HepG2 (cell line): ENCODE measurements around the gene SERTAD1. TPM values are rescaled to one million over a fixed set of nuclear protein-coding genes. Genes with fewer than 3 reads are reported as not detected.
A peak's percentile ranks its signal among the peaks of the same experiment; 100 is the strongest.

Experiments used
- CBFB ChIP-seq: sonication (generic); formaldehyde crosslinking; IDR thresholded peaks from 2 replicates; pipeline ENCODE4 v1.4.0; 2020; ENCODE audit warnings: missing genetic modification reagents
- CC2D1A ChIP-seq: sonication (generic); formaldehyde crosslinking; IDR thresholded peaks from 2 replicates; pipeline ENCODE4 v1.8.1; 2023; ENCODE audit warnings: mild to moderate bottlenecking, missing genetic modification reagents
- HMGA1 ChIP-seq: sonication (generic); formaldehyde crosslinking; conservative IDR thresholded peaks from 2 replicates; pipeline ENCODE4 v1.4.0; 2020; ENCODE audit warnings: missing genetic modification reagents
- IKZF5 ChIP-seq: IDR thresholded peaks from 2 replicates; pipeline ENCODE4 v1.6.1; 2018; ENCODE audit warnings: missing genetic modification reagents, mild to moderate bottlenecking, missing compliant biosample characterization
- KLF15 ChIP-seq: sonication (generic); formaldehyde crosslinking; IDR thresholded peaks from 2 replicates; pipeline ENCODE4 v1.8.1; 2023; ENCODE audit warnings: borderline replicate concordance, mild to moderate bottlenecking, inconsistent platforms, missing genetic modification reagents, mixed read lengths
- KMT2B ChIP-seq: IDR thresholded peaks from 2 replicates; pipeline ENCODE4 v1.6.1; 2016; ENCODE audit warnings: missing genetic modification reagents, missing compliant biosample characterization
- LBX2 ChIP-seq: sonication (generic); formaldehyde crosslinking; IDR thresholded peaks from 2 replicates; pipeline ENCODE4 v1.5.0; 2020; ENCODE audit warnings: missing genetic modification reagents, mild to moderate bottlenecking, borderline replicate concordance
- MLLT10 ChIP-seq: sonication (generic); formaldehyde crosslinking; IDR thresholded peaks from 2 replicates; pipeline ENCODE4 v1.4.0; 2020; ENCODE audit warnings: missing genetic modification reagents
- NR0B2 ChIP-seq: sonication (generic); formaldehyde crosslinking; IDR thresholded peaks from 2 replicates; pipeline ENCODE4 v1.4.0; 2020; ENCODE audit warnings: mild to moderate bottlenecking, missing genetic modification reagents
- NR2F1 ChIP-seq, 2 experiments: fragments of 450-650 bp in 1 of 2; formaldehyde crosslinking in 1 of 2; IDR thresholded peaks; 2 replicates each; pipeline versions ENCODE4 v1.5.0 to v1.6.1; 2016 to 2020; ENCODE audit warnings: mild to moderate bottlenecking in 1 of 2, missing compliant biosample characterization in 1 of 2, missing genetic modification reagents in 1 of 2, moderate library complexity in 1 of 2
- NR2F2 ChIP-seq: IDR thresholded peaks from 2 replicates; pipeline ENCODE4 v1.6.1; 2012; ENCODE audit warnings: low read depth, inconsistent platforms, borderline replicate concordance
- POGK ChIP-seq: sonication (generic); formaldehyde crosslinking; conservative IDR thresholded peaks from 2 replicates; pipeline ENCODE4 v1.8.0; 2022; ENCODE audit warnings: mild to moderate bottlenecking, moderate library complexity, missing genetic modification reagents
- RFX1 ChIP-seq: fragments of 450-650 bp; IDR thresholded peaks from 2 replicates; pipeline ENCODE4 v1.6.1; 2017
- RFXANK ChIP-seq: IDR thresholded peaks from 2 replicates; pipeline ENCODE4 v1.6.1; 2016
- SALL1 ChIP-seq: sonication (generic); formaldehyde crosslinking; IDR thresholded peaks from 2 replicates; pipeline ENCODE4 v1.8.0; 2022; ENCODE audit warnings: mild to moderate bottlenecking, missing genetic modification reagents
- SATB2 ChIP-seq: sonication (generic); formaldehyde crosslinking; IDR thresholded peaks from 2 replicates; pipeline ENCODE4 v1.5.0; 2020; ENCODE audit warnings: missing genetic modification reagents
- SIX4 ChIP-seq: sonication (generic); formaldehyde crosslinking; IDR thresholded peaks from 2 replicates; pipeline ENCODE4 v1.4.0; 2020; ENCODE audit warnings: missing genetic modification reagents
- TARDBP ChIP-seq: sonication (generic); formaldehyde crosslinking; IDR thresholded peaks from 2 replicates; pipeline ENCODE4 v1.8.0; 2022; ENCODE audit warnings: mild to moderate bottlenecking, missing genetic modification reagents
- XBP1 ChIP-seq: sonication (generic); formaldehyde crosslinking; IDR thresholded peaks from 2 replicates; pipeline ENCODE4 v1.5.0; 2020; ENCODE audit warnings: missing genetic modification reagents
- ZBTB10 ChIP-seq: sonication (generic); formaldehyde crosslinking; IDR thresholded peaks from 2 replicates; pipeline ENCODE4 v1.4.0; 2020; ENCODE audit warnings: missing genetic modification reagents, borderline replicate concordance
- ZBTB21 ChIP-seq: sonication (generic); formaldehyde crosslinking; IDR thresholded peaks from 2 replicates; pipeline ENCODE4 v1.4.0; 2020; ENCODE audit warnings: missing genetic modification reagents
- ZFP36L1 ChIP-seq: sonication (generic); formaldehyde crosslinking; IDR thresholded peaks from 2 replicates; pipeline ENCODE4 v1.8.0; 2022; ENCODE audit warnings: mild to moderate bottlenecking, missing genetic modification reagents, moderate library complexity
- ZKSCAN5 ChIP-seq: sonication (generic); formaldehyde crosslinking; IDR thresholded peaks from 2 replicates; pipeline ENCODE4 v1.5.1; 2020; ENCODE audit warnings: mild to moderate bottlenecking, missing genetic modification reagents
- ZNF615 ChIP-seq: sonication (generic); formaldehyde crosslinking; IDR thresholded peaks from 2 replicates; pipeline ENCODE4 v1.5.0; 2020; ENCODE audit warnings: mild to moderate bottlenecking, missing genetic modification reagents, borderline replicate concordance
- ZNF788 ChIP-seq: sonication (generic); formaldehyde crosslinking; IDR thresholded peaks from 2 replicates; pipeline ENCODE4 v1.5.0; 2020; ENCODE audit warnings: mild to moderate bottlenecking, missing genetic modification reagents, borderline replicate concordance
- polyA plus RNA-seq, 8 experiments: library from polyadenylated mRNA; depleted of rRNA in 3 of 8; stranded (reverse) in 7 of 8; unstranded in 1 of 8; fragments of >200 nt; fragmentation: Illumina TruSeq in 4 of 8; extraction: Trizol in 4 of 8; gene quantifications; 2 replicates each; pipeline versions ENCODE4 v1.2.1 to v1.2.3, GENCODE V29; 2011 to 2016; ENCODE audit warnings: low read depth in 4 of 8, missing spikeins in 1 of 8, mixed read lengths in 1 of 8; ENCODE audit not compliant: insufficient read depth in 1 of 8
- total RNA-seq, 5 experiments: library from RNA; depleted of rRNA; stranded (reverse); fragments of >200 nt; fragmentation: Illumina TruSeq; extraction: Trizol; gene quantifications; 2 replicates each; pipeline ENCODE4 v1.2.3, GENCODE V29; 2016; ENCODE audit warnings: low read depth in 1 of 5

SERTAD1 gene
- total and polyA plus RNA-seq, 2 of the 13 experiments (the other 11 are each of a cell fraction or from before 2014, with no cell fraction given): 4.3 to 4.5 TPM

GRCh38 chr19:40461669-40462221, 36.0 kb upstream of the SERTAD1 start (continued):
- TF ChIP-seq IKZF5 (CRISPR knock-in tag) (no peak), CC2D1A (no peak), RFXANK (CRISPR knock-in tag) (no peak), CBFB (no peak), ZNF788 (peak; percentile 48; the same call in 1 of the 2 replicates), ZKSCAN5 (CRISPR knock-in tag) (no peak), ZFP36L1 (no peak), ZBTB21 (no peak), SALL1 (peak; percentile 76), SATB2 (CRISPR knock-in tag) (no peak), KLF15 (CRISPR knock-in tag) (no peak), RFX1 (no peak), MLLT10 (CRISPR knock-in tag) (no peak), ZNF615 (no peak), LBX2 (CRISPR knock-in tag) (no peak), ZBTB10 (CRISPR knock-in tag) (no peak), NR2F2 (no peak), NR0B2 (no peak), SIX4 (CRISPR knock-in tag) (no peak), HMGA1 (no peak), KMT2B (CRISPR knock-in tag) (no peak), TARDBP (CRISPR knock-in tag) (peak; percentile 41; the same call in 1 of the 2 replicates), NR2F1 (CRISPR knock-in tag; IDR thresholded peaks at IDR 0.05) (no peak), XBP1 (CRISPR knock-in tag) (no peak), POGK (CRISPR knock-in tag) (no peak)
